ENCODE measurements around the gene RTEL1.

GRCh38 chr20:63690003-63690897 is 32.1 kb downstream of the RTEL1 start:
- TF ChIP-seq CTCF (IDR thresholded peaks at IDR 0.05) (no peak), EP300 (IDR thresholded peaks at IDR 0.05) (no peak), POLR2A (IDR thresholded peaks at IDR 0.05) (no peak), POLR2AphosphoS5 (IDR thresholded peaks at IDR 0.05) (no peak)
